HG03025 (cell line): ENCODE measurements around the gene CYTL1.
"Not testable (repeated sequence)": the region's sequence is repeated elsewhere in the genome, so short reads cannot be mapped to it uniquely, and the experiment has no call there.

Source experiments
- ATAC-seq: cut with Tn5 transposase; IDR thresholded peaks from one replicate; pipeline ENCODE4 v1.9.1; 2021; ENCODE audit warnings: mild to moderate bottlenecking, moderate library complexity; ENCODE audit not compliant: unreplicated experiment, low FRiP score

CYTL1 gene

DNA sequence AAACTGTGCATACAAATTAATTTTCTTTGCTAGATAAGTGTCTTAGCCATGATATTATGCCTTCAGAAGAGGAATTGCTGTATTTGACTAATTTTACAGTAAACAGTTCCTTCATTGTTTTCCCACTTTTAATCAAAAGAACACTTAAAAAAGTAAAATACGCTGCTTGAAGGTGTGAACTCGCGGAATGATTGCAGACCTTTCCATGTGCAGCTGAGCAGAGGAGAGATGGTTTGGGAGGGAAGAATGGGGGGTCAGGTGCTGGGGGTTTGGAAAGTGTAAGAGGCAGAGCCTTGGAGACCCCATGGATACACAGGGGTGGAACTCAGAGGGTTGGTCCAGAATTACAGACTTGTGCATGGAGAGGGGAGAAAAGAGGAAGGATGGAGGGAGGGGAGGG lies 15.3 kb downstream of the CYTL1 start:
- no peak for ATAC-seq

GRCh38 chr4:5003372-5003857 lies 15.8 kb downstream of the CYTL1 start:
- no peak for ATAC-seq

DNA sequence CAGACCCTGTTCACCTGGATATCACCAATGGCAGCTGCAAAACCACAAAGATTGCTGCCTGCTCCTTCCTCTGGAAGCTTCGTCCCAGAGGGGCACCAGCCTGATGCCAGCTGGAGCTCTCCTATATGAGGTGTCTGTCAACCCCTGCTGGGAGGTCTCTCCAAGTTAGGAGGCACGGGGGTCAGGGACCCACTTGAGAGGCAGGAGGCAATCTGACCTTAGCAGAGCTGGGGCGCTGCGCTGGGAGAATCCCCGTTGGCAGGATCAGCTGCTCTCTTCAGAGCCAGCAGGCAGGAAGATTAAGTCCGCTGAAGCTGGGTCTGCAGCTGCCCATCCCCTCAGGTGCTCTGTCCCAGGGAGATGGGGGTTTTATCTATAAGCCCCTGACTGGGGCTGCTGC lies 17.6 kb downstream of the CYTL1 start:
- ATAC-seq = not testable (repeated sequence)

GRCh38 chr4:4996935-4997334 lies 22.3 kb downstream of the CYTL1 start:
- not testable (repeated sequence) for ATAC-seq

GRCh38 chr4:4995908-4996265 lies 23.4 kb downstream of the CYTL1 start:
- no peak for ATAC-seq

DNA sequence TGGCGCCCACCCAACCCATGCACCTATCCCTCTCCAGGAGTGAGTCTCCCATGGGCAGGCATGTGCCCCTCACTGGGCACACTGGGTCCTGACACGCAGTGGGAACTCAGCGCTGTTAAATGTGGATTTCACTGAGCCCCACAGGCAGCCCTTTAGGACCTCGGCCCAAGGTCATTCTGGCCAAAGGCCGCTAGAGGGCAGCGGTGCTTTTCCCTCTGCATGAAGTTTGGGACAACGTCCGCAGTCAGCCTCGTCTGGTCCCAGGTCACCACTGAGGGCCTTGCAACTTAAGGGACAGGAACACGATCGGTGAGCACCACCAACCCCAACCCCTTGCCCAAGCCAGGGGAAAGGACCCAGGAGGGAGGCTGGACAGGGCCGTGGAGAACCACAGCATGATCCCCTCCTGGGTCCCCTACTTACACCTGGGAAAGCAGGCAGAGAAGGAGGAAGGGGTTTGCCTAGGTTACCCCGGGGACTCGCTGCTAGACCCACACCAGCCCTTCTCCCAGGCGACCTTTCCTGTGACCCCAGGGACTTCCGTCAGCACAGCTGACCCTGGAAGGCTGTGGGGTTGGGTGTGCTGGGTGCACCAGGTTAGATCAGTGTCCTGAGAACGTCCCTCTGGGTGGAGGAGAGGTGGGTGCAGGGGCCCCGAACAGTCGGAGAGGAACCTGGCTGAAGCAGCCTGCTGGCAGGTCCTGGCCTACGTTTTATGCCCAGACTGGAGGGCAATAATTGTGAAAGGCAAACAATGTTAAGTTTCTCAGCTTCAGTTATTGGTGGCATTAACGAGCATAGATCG lies 24.0 kb downstream of the CYTL1 start:
- no peak for ATAC-seq

DNA sequence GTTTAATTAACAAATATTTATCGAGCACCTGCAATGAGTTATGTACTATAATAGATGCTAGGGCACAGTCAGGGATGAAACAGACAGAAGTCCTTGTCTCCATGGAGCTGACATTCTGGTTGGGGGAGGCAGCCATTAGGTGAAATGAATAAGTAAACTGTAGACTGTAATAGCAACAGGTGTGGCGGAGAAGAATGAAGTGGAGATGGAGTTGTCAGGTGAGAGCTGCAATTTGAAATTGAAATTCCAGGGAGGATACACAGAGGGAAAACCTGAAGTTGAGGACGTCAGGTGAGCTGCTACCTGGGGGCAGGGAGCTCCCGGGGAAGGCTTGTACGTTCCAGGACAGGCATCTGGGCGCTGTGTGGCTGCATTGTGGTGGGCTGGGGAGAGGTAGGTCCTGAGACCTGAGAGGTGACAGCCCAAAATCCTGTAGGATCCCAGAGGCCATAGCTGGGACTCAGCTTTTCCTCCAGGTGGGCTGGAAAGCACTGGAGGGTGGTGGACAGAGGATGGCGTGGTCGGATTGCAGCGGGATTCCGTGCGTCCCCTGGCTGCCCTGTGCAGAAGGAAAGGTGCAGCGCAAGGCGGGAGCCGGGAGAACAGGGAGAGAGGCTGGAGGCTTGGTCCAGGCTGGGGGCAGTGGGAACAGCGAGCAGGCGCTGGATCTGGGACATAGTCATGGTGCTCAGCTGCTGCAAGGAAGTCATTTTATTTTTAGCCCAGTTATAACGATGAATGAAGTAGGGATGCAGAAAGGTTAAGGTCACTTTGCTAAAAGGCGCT lies 24.8 kb downstream of the CYTL1 start:
- ATAC-seq = no peak

DNA sequence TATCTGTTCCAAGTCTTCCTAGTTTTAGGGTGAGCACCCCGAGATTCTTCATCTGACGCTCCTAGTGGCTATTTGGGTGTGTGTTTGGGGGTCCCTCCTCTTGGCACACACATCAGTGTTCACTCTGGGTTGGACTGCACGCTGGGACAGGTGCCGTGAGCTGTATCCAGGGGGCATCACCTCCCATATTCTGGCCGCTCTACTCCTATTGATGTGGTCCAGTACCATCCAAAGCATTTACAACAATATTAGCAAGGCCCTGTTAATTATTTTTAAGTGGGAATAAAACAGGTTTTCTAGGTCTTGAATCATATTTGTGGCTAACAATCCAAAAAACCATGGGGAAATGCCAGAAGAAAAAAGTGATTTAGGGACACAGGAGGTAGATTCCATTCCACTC lies 26.4 kb downstream of the CYTL1 start:
- ATAC-seq = no peak

GRCh38 chr4:4991541-4992099 lies 27.6 kb downstream of the CYTL1 start:
- ATAC-seq = no peak

GRCh38 chr4:4990857-4991540 lies 28.3 kb downstream of the CYTL1 start:
- no peak for ATAC-seq

DNA sequence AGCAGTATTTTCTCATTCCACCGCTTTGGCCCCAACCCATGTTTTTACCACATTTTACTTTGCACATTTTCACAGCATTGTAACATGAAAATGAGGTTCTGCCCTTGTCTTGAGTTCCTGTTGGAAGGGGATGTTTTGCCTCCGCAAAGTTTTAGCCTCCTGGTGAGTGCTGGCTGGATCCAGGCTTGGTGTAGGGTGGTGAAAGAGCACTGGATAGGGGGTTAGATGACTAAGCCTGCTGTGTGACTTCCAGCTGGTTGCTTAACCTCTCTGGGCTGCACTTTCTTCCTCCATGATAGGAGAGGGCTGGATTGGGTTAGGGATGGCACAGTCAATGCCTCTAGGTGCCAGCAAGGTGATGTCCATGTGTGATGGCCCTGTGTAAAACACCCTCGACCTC lies 28.9 kb downstream of the CYTL1 start:
- ATAC-seq = no peak

DNA sequence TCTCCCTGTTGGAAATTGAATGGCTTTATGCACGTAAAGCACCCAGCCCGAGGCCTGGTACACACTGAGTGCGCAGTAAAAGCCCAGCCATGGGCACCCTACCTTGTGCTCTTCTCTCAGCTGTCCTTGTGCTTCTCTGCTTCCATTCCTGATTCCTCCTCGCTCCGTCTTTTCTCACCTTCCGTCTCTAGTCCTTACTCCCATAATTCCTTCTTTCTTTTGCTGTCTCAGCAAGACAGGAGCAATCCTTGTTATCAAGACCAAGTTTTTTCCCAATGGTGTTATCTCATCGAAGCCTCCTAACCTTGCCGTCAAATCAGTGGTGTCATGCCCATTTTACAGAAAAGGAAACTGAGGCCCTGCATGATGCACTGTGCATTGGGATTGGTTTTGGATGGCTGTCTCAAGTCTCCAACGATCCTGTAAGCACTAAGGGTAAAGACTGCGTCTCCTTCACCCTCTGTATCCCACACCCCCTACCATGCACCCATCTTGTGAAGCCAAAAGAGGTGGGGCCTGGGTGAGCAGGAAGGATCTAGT lies 30.1 kb downstream of the CYTL1 start:
- no peak for ATAC-seq

GRCh38 chr4:4987656-4988055 lies 31.6 kb downstream of the CYTL1 start:
- no peak for ATAC-seq

GRCh38 chr4:4986841-4987240 lies 32.4 kb downstream of the CYTL1 start:
- no peak for ATAC-seq

DNA sequence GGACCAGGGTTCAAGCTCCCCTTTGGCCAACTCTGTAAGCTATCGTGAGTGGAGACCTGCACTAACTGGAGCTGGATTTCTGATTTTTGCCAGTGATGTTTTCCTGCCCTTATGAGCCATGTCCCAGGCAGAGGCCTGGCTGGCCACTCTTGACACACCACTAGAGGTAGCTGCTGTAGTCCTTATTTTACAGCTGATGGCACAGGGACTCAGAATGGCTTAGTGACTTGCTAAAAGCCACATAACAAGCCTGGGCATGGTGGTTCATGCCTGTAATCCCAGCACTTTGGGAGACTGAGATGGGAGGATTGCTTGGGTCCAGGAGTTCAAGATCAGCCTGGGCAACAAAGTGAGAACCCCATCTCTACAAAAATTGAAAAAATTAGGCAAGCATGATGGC lies 33.4 kb downstream of the CYTL1 start:
- ATAC-seq = no peak

DNA sequence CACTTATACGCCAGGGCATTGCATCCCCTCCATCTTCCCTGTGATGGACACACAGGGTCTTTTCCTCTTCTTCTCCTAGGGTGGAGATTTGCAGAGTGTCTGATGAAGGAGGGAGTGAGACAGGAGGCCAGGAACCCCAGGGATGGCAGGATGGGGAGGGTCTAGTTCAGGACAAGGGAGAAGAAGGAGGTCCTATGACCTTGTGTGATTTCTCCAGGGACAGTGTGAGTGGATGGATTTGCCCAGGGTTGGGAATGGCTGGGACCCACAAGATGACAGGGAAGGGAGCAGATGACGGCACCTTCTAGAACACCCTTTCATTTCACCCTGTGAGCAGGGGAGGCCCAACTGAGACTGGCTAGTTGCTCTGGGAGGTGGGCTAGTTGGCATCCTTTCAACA lies 34.2 kb downstream of the CYTL1 start:
- no peak for ATAC-seq

- ATAC-seq = no peak
Measured at GRCh38 chr4:4984186-4984585, 35.1 kb downstream of the CYTL1 start.

DNA sequence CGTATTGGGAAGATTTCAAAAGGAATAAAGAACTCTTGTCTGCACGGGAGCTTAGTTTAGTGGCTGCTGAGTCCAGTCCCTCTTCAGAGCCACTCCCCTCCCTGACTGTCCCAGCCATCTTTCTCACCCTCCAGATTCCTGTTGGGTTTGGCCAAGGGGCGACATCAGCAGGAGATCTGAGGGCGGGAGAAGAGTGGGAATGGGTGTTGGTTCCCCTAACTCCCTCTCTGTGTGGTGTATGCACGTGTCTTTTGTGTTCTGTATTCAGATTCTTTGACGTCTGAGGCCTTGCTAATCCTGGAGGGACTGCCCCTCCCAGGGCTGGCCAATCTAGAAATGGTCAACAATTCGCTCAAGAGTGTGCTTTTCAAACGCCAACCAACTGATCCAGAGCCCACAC lies 37.4 kb downstream of the CYTL1 start:
- no peak for ATAC-seq

DNA sequence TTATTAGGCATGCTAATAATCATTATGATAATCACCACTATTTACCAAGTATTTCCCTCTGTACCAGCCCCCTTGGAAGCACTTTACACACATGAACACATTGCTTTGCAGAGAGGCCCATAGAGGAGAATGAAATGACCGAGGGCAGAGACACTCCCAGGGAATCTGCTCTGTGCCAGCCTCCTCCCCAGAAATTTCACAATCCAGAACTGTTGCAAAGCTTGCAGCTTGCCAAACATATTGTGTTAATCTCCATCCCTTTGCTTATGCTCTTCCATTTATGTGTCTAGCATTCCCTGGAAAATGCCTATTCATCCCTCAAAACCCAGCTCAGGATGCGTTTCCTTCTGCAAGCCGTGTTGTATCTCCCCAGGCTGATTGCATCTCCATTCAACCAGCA lies 37.8 kb downstream of the CYTL1 start:
- ATAC-seq = no peak

- ATAC-seq = no peak
Measured at GRCh38 chr4:4980621-4981230, 38.5 kb downstream of the CYTL1 start.
